Measurements from ENCODE around the gene ALDH4A1.
A peak's percentile ranks its signal among the peaks of the same experiment; 100 is the strongest.

The ALDH4A1 gene

DNA sequence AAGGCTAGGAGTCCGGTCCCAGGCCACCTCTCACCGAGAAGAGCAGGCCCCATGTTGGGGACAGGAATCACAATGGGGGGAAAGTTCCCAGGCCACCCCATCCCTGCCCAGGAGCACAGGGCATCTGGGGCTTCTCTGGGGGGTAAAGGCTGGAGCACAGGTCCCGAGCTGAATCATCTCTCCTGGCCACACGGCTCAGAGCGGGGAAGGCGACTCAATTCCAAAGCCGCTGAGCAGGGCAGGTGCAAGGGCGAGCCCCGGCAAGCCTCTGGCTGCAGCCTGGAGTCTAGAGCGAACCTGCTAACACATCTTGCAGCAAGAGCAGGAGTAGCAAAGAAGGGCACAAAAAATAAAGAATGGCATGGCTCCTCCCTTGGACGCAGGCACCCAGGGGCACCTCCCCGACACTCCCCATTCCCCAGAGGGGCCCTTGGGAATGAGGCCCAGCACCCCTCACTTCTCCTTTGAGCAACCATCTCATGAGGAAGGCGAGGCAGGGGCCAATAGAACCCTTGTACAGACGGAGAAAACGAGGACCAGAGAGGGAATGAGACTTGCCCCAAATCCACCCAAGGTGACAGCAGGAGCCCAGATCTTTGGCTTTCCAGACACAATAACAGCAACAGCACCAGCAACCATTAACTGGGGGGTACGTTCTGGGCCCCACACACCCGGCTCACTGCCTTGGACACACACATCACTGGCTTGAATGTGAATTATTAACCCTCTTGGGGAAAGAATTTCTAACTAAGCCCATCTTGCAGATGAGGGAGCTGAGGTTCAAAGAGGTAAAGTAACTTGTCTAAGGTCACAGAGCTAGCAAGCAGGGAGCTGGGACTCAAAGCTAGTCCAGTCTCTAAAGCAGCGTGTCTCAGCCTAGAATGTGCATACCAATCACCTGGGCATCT lies 20.7 kb upstream of the ALDH4A1 start:
- no peak for DNase-seq (ENCODE audit: low read depth, low spot score)

DNA sequence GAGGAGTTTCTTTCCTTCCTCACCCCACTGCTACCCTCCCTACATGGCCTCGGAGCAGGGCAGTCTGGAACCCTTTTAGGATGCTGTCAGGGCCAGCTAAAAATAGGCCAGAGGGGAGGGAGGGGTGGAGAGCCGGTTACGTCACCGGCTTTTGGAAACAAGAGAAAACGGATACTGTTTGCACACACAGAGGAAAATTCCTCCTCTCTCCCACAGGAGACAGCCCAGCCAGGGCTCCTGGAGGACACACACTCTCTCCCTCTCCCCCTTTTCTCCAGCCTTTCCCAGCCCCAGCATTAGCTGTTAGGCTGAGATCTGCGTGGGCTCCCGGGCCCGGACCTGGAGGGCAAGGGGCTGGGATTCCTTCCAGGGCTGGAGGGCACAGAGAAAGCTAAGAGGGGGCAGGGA lies 20.0 kb upstream of the ALDH4A1 start:
- peak; percentile 91 for DNase-seq (ENCODE audit: low read depth, low spot score)

GRCh38 chr1:18921516-18922251 lies 19.3 kb upstream of the ALDH4A1 start:
- no peak for DNase-seq (ENCODE audit: low read depth, low spot score)

DNA sequence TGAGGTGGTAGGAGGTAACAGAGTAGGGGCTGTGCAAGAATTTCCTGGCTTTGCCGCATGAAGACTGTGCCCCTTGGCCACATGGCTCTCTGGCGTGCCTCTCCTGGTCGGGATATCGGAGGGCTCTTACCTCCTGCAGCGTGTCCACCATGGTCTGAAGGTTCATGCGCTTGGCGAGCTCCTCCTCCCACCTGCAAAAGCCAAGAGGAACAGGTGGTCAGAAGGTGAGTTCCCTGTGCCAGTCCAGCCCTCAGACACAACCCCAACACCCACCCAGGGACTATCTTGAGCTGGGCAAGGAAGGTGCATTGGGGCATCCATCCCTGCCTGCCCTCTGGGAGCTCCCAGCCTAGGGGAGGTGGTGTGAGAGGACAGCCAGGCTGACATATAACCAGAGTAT lies 18.6 kb upstream of the ALDH4A1 start:
- no peak for DNase-seq (ENCODE audit: low read depth, low spot score)

DNA sequence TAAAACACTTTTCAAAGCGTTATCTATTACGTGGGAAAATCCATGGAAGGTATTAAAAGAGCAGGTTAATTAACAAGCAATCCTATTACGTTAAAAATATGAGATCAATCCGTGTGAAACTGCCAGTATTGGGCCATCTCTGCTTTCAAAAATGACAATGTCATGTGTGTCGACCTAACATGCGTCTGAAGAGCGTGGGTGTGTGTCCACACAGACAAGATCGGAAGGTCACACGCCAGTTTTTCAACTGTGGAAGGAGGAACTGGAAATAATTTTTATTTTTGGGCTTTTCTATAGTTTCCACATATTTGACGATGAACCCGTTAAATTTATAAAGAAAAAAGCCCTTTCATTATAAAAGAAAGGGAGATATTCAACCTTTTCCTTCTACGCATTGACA lies 17.6 kb upstream of the ALDH4A1 start:
- no peak for DNase-seq (ENCODE audit: low read depth, low spot score)

DNA sequence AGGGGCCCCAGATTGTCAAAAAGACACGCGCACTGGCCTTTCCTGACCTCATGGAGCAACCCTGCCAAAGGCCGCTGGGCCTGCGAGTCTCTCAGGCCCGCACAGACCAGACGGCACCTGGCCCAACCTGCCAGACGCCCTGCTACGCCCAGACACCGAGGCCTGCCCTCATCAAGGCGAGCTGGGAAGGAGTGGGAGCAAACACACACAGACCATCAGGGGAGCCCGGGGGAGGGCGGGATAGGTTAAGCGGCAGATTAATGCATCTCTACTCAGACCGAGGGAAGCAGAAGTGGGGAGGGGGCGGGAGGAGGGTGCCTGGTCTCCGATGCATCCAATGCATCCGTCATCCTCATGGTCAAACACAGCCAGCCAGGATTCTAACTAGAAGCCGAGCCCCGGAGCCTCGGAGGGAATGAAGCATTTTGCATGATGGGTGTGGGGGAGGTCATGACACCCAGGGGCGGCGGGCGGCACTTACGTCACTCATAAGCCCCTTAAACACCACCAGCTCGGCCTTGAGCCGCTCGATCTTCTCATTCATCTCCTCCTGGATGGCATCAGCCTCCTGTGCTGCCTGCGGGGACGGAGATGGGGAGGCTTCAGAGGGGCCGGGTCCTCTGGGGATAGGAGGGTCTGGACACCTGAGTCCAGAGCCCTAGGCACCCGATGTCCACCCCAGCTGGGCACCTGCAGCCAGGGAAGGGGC lies 17.0 kb upstream of the ALDH4A1 start:
- DNase-seq (ENCODE audit: low read depth, low spot score) = no peak

DNA sequence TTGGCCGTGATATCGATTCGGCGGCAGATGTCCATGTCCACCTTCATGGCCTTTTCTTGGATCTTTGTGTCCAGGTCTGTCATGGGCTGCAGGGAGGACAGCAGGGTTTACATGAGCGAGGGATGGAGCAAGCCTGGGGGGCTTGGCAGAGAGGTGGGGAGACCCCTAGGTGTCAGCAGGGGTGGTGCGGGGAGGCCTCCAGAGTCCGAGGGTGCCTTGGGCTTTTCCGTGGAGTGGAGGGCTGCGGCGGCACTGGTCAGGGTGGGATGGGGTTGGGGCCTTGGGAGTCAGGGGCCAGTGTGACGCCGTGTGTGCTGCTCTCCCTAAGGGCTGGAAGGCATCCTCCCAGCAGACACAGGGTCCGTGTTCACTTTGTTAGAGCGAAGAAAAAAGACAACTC lies 16.1 kb upstream of the ALDH4A1 start:
- no peak for DNase-seq (ENCODE audit: low read depth, low spot score)

DNA sequence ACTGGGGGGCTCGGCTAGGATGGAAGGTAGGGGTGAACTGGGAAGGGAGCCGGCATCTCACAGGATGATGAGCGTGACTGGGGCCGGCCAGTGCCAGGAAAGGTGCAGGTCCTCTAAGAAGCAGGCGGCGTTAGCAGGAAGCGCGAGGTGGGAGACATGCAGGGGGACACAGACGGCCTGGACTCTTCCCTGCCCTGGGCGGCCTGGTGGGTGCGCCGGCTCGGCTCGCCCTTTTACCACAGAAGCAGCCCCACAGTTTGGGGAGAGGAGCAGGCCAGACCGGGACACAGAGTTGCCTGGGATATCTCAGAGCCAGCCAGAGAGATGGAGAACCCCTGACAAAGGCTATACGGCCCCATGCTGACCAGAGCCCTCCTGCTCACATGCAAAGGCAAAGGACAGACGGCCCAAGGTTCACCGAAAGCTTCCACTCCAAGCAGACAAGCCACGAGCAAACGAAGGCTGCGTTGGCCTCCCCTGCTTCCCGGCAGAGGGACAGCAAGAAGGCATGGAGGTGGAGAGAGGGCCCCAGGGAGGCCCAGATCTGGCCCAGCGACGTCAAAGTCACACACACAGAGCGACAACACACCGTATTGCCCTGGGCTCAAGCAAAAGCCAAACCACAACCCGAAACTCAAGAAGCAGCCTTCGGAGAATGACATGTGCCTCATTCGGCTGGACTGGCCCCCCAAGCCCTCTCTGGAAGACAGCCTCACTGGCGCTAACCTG lies 14.9 kb upstream of the ALDH4A1 start:
- DNase-seq (ENCODE audit: low read depth, low spot score) = no peak

GRCh38 chr1:18915341-18915740 lies 13.0 kb upstream of the ALDH4A1 start:
- no peak for DNase-seq (ENCODE audit: low read depth, low spot score)

GRCh38 chr1:18913065-18913835 lies 10.9 kb upstream of the ALDH4A1 start:
- DNase-seq (ENCODE audit: low read depth, low spot score) = peak; percentile 91

GRCh38 chr1:18912550-18912949 lies 10.2 kb upstream of the ALDH4A1 start:
- no peak for DNase-seq (ENCODE audit: low read depth, low spot score)

GRCh38 chr1:18908911-18909771 lies 6.8 kb upstream of the ALDH4A1 start:
- no peak for DNase-seq (ENCODE audit: low read depth, low spot score)

DNA sequence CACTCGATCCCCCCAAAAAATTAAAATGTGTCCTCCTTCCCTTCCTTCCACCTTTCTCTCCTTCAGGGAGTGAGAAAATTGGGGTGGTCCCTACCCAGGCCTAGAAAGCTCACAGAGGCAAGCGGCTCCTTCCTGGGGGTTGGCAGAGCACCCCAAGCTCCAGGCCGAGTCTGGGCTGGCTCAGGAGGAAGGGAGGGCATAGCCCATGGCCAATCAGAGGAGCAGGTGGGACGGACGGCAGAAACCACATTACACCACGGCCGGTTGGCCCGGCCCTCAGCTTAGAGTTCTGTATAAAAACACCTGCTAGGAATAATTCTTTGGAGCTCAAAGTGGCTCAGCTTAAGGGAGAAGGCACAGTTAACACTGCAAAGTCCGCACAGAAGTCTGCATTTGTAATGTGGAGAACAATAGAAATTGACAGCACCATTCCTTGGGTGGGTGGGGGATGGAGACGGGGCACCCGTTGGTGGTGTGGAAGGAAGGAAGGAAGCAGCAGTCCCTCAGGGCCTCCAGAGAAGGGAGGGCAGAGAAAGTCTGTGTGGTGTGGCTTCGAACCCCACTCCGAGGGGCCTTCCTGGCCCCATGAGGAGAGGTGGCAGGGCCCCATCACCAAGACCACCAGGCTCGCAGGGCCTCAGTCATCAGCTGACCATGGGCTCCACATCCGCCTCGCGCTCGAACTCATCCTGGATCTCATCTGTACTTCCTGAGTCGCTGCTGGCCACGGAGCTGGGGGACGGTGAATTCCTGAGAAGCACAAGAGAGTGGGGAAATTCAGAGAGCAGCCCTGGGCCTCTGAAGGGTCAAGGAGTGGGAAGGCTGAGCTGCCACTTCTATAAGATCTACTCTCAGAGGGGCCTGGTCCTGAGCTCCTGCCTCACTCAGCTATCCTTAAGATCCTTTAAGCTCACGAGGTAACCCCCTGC lies 5.8 kb upstream of the ALDH4A1 start:
- no peak for DNase-seq (ENCODE audit: low read depth, low spot score)

DNA sequence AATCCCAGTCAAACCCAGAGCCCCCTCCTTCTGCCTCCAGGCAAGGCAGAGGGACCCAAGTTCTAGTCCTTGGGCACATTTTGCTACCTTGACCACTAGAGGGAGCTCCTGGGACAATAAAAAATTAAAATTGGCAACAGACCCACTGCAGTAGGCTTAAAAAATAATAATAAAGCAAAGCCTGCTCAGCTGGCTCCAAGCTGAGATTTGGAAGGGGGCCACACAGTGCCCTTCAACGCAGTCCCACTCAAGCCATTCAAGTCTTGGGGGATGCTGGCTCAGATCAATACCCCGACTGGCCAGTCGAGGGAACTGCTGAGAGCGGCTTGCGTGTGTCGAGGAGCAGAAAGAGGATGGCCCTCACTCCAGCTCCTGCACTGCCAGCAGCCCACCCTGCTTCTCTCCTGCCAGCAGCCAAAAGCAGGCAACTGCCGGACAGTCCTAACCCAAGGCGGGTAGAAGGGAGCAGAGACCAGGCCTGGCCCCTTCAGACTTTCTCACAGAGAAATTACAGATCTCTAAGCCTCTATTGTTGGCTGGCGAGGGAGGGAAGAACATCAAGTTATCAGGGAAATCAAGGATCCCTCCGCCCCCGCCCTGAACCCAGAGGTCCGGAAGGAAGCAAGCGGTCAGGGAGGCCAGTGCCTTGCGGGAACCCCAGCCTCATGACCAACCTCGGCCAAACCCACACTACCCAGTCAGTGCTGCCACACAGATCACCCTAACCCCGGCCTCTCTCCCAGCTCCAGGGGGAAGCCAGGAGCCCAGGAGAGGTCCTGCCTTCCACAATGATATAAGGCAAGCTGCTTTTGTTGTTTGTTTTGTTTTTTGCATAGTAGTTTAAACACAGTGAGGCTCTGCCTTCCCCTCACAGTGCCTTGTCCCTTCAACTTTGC lies 4.9 kb upstream of the ALDH4A1 start:
- peak; percentile 81 for DNase-seq (ENCODE audit: low read depth, low spot score)

DNA sequence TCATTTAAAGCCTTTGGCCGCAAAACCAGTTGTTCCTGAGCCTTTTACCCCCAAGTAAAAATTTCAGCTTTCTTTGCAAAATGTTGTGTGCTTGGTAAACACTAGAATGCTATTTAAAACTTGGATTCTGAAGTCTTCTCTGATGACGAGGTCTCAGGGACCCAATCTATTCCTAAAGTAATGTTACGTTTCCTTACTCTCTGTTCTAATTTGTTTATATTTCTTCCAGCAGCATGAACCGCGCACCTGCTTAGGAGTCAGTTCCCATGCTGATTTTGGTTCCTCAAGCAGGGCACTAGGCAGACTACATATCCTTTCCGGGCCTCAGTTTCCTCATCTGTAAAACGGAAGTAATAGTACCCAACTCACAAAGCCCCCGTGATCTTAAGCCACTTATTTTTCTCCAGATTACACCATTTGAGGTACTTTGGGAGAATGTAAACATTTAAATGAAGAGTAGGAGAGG lies 969 bp upstream of the ALDH4A1 start:
- DNase-seq (ENCODE audit: low read depth, low spot score) = no peak

GRCh38 chr1:18901952-18902522 lies 318 bp downstream of the ALDH4A1 start:
- peak; percentile 46 for DNase-seq (ENCODE audit: low read depth, low spot score)
